Breast epithelium (tissue), 3 donors: ENCODE data around the gene JUND.

Experiments used
- CTCF ChIP-seq, 3 donors: fragments of 450-650 bp; IDR thresholded peaks; one replicate each; pipeline ENCODE4 v1.5.1; 2016 to 2017; ENCODE audit warnings: antibody characterized with exemption in 3 of 3, mild to moderate bottlenecking in 3 of 3, moderate library complexity in 3 of 3
- POLR2A ChIP-seq: fragments of 450-650 bp; IDR thresholded peaks from one replicate; pipeline ENCODE4 v1.6.1; 2016; ENCODE audit warnings: antibody characterized with exemption, mild to moderate bottlenecking, moderate library complexity
- POLR2AphosphoS5 ChIP-seq, 3 donors: sonication (generic); formaldehyde crosslinking; IDR thresholded peaks; one replicate each; pipeline ENCODE4 v1.6.1; 2017; ENCODE audit warnings: antibody characterized with exemption in 3 of 3

GRCh38 chr19:18257503-18258470 is 23.6 kb downstream of the JUND start:
- TF ChIP-seq CTCF (IDR thresholded peaks at IDR 0.05) (no peak), POLR2AphosphoS5 (IDR thresholded peaks at IDR 0.05) (no peak), POLR2A (no peak)
